Kidney (tissue), 14 donors: ENCODE results near the gene GALNT9. TPM values are rescaled to one million over a fixed set of nuclear protein-coding genes. Genes with fewer than 3 reads are reported as not detected.
"Not testable (repeated sequence)": the region's sequence is repeated elsewhere in the genome, so short reads cannot be mapped to it uniquely, and the experiment has no call there.

Source experiments
- DNase-seq, 5 donors: peaks; one replicate each; pipeline ENCODE4 v3.0.0-alpha.2; 2013 to 2020
- FAIRE-seq: peaks from 2 replicates; lab custom pipeline; 2012; peaks lifted over from hg19 to GRCh38; lab: Jason Lieb, UNC
- H3K27ac ChIP-seq, 2 donors: one replicate each; pipeline ENCODE4 v1.7.0; 2013; ENCODE audit warnings: low read depth in 2 of 2, low read length in 2 of 2, inconsistent platforms in 1 of 2
- H3K27me3 ChIP-seq: one replicate; pipeline ENCODE4 v1.7.1; 2013; ENCODE audit warnings: low read length, inconsistent platforms; ENCODE audit not compliant: control insufficient read depth, insufficient read depth
- H3K36me3 ChIP-seq, 3 donors: one replicate each; pipeline versions ENCODE4 v1.7.0 to v1.7.1; 2013; ENCODE audit warnings: low read length in 3 of 3, control low read depth in 1 of 3, inconsistent platforms in 1 of 3; ENCODE audit not compliant: insufficient read depth in 3 of 3, control insufficient read depth in 2 of 3
- H3K4me1 ChIP-seq, 3 donors: one replicate each; pipeline versions ENCODE4 v1.7.0 to v1.7.1; 2013; ENCODE audit warnings: low read length in 3 of 3, inconsistent platforms in 1 of 3, low read depth in 1 of 3; ENCODE audit not compliant: control insufficient read depth in 2 of 3, insufficient read depth in 2 of 3
- H3K4me3 ChIP-seq, 3 donors: one replicate each; pipeline versions ENCODE4 v1.7.0 to v1.8.1; 2013; ENCODE audit warnings: low read length in 3 of 3, control low read depth in 1 of 3, inconsistent platforms in 1 of 3
- H3K9ac ChIP-seq, 3 donors: one replicate each; pipeline versions ENCODE4 v1.7.0 to v1.7.1; 2013; ENCODE audit warnings: low read length in 3 of 3, control low read depth in 1 of 3, inconsistent platforms in 1 of 3
- H3K9me3 ChIP-seq, 3 donors: one replicate each; pipeline versions ENCODE4 v1.7.0 to v1.7.1; 2013; ENCODE audit warnings: low read length in 3 of 3, control low read depth in 1 of 3, inconsistent platforms in 1 of 3; ENCODE audit not compliant: control insufficient read depth in 2 of 3, insufficient read depth in 1 of 3
- CTCF ChIP-seq: IDR thresholded peaks from 3 replicates; pipeline ENCODE4 v1.5.1; 2012; ENCODE audit warnings: mild to moderate bottlenecking, moderate library complexity, borderline replicate concordance; ENCODE audit not compliant: insufficient read depth; ENCODE audit errors: extremely low read depth
- intact Hi-C: fragments of 100-400 bp; cut with DNase I; formaldehyde crosslinking; loops from one replicate; pipeline ENCODE4 v1.11.1; 2022
- polyA plus RNA-seq: library from polyadenylated mRNA; stranded (reverse); fragments of 350-450 nt; fragmentation: Illumina TruSeq; extraction: RNeasy Lipid Tissue Mini Kit (QIAGEN cat#74804); gene quantifications from one replicate; pipeline ENCODE4 v1.2.3, GENCODE V29; 2014; ENCODE audit warnings: low read depth, low replicate concordance; ENCODE audit not compliant: insufficient read depth
- total RNA-seq: library from RNA; stranded (reverse); fragmentation: NEBNext Ultra II Directional; extraction: Animal tissue kit (Norgen Biotek cat#: 25700); gene quantifications from one replicate; pipeline ENCODE4 v1.2.1, GENCODE V29; 2021
- donor health status: control.
- donor health status: control.
- donor health status: control.
- donor health status: control.
- donor health status: control.
- donor health status: DM: yes; HTN: yes; CAD: no.
- donor health status: Normal renal cell carcinoma (clear cell type).

The GALNT9 gene
- total and polyA plus RNA-seq, 2 donors from 2014 or later, result 4.8 to 20.7 TPM

- intact Hi-C loops, result no loop called here
- DNase-seq (peak in 1 of 5 donors; percentile 34), FAIRE-seq (no peak)
- Histone ChIP-seq H3K9me3 (no peaks in the 10 kb centered on the region), H3K9ac (no peak overlapping the region), H3K4me1 (no peaks in the 10 kb centered on the region), H3K36me3 (no peaks in the 10 kb centered on the region), H3K4me3 (no peak overlapping the region), H3K27ac (no peak overlapping the region), H3K27me3 (no peaks in the 10 kb centered on the region)
- no peak for TF ChIP-seq CTCF
These were observed 72.7 kb downstream of the GALNT9 start for GRCh38 chr12:132256646-132257045.

- no peak overlapping the region for H3K9ac ChIP-seq
- no peaks in the 10 kb centered on the region for H3K36me3 ChIP-seq
- DNase-seq (peak in 1 of 5 donors; percentile 43), FAIRE-seq (no peak)
- no peak for TF ChIP-seq CTCF
- H3K9me3 ChIP-seq, result no peaks in the 10 kb centered on the region
- intact Hi-C loops, result no loop called here
- no peak overlapping the region for H3K4me3 ChIP-seq
- H3K4me1 ChIP-seq, result no peaks in the 10 kb centered on the region
- no peaks in the 10 kb centered on the region for H3K27me3 ChIP-seq
- H3K27ac ChIP-seq, result no peak overlapping the region
These were observed 73.7 kb downstream of the GALNT9 start for GRCh38 chr12:132255642-132256041.

GRCh38 chr12:132253698-132254480 lies 75.5 kb downstream of the GALNT9 start:
- intact Hi-C loops, result no loop called here
- H3K27ac ChIP-seq, result no peak overlapping the region
- TF ChIP-seq CTCF, result no peak
- H3K9ac ChIP-seq, result no peak overlapping the region
- no peaks in the 10 kb centered on the region for H3K4me1 ChIP-seq
- no peaks in the 10 kb centered on the region for H3K27me3 ChIP-seq
- no peaks in the 10 kb centered on the region for H3K36me3 ChIP-seq
- H3K4me3 ChIP-seq, result no peak overlapping the region
- FAIRE-seq (no peak), DNase-seq (peak in 1 of 5 donors; percentile 39)
- H3K9me3 ChIP-seq, result no peaks in the 10 kb centered on the region

GRCh38 chr12:132252981-132253380 lies 76.4 kb downstream of the GALNT9 start:
- H3K9ac ChIP-seq, DNase-seq, H3K9me3 ChIP-seq, H3K36me3 ChIP-seq, FAIRE-seq, H3K4me1 ChIP-seq, H3K4me3 ChIP-seq, intact Hi-C loops, H3K27ac ChIP-seq, H3K27me3 ChIP-seq: not testable (repeated sequence)
